ENCODE results near the gene GKN1. TPM values are rescaled to one million over a fixed set of nuclear protein-coding genes. Genes with fewer than 3 reads are reported as not detected.

The GKN1 gene
- total and polyA plus RNA-seq, 2 donors: 1.4 to 11.5 TPM

DNA sequence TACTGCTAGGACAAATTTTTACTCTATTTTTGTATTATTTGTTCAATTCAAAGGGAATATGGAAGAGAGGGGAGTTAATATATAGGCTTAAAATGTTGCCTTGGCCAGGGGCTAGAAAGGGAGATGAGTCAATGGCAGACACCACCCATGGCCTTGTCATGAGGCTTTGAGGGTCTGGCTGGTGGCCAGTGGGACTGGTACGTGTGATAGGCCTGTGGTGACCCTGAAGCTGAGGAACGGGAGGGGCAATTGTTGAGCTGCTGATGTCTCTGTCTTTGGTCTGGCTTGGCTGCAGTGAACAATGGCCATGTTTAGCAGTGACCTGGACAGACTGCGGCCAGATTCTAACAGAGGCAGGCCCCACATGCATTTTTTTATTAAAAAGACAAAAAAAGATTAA, 18.5 kb downstream of the GKN1 start:
- whole genome bisulfite sequencing: 97% methylated on average over 3 of the region's 3 CpGs
- no peak overlapping the region for H3K4me3 ChIP-seq (ENCODE audit: low read length in 2 of 2)
- H3K4me1 ChIP-seq (ENCODE audit: control insufficient read depth in 2 of 2, insufficient read depth in 2 of 2, low read length in 2 of 2): no peaks in the 10 kb centered on the region
- H3K27ac ChIP-seq (ENCODE audit: low read depth in 1 of 2, low read length in 1 of 2): no peak overlapping the region
- DNase-seq (ENCODE audit: low read depth in 6 of 9, low spot score in 9 of 9): no peak
- no peaks in the 10 kb centered on the region for H3K36me3 ChIP-seq (ENCODE audit: control insufficient read depth in 2 of 2, insufficient read depth in 2 of 2, low read length in 1 of 2)
- peaks cover 0 to 2% of the 10 kb centered on the region in 2 donors for H3K27me3 ChIP-seq (ENCODE audit: control insufficient read depth in 2 of 2, insufficient read depth in 1 of 2, low read length in 1 of 2)
- H3K9me3 ChIP-seq (ENCODE audit: control insufficient read depth in 2 of 2, insufficient read depth in 1 of 2, low read length in 1 of 2): no peaks in the 10 kb centered on the region

DNA sequence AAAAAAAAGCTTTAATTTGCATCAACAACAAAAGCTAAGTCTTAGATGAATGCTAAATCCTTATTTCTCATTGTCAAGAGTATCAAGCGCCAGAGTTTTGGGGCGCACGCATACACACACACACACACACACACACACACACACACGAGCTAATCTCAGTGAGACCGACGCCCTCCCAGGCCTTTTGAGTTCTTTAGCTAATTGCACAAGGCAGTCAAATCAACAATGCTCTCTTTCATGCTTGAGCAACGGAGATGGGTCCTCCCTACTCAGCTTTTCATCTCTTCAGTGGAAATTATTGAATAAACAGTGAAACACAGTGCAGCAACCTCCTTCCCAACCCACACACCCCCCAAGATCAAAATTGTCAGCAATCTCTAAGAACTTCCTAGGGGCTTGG, 19.2 kb downstream of the GKN1 start:
- Histone ChIP-seq H3K27me3 (ENCODE audit: control insufficient read depth in 2 of 2, insufficient read depth in 1 of 2, low read length in 1 of 2) (peaks cover 0 to 2% of the 10 kb centered on the region in 2 donors), H3K4me3 (ENCODE audit: low read length in 2 of 2) (no peak overlapping the region)
- 97% methylated on average over 7 of the region's 7 CpGs for WGBS

DNA sequence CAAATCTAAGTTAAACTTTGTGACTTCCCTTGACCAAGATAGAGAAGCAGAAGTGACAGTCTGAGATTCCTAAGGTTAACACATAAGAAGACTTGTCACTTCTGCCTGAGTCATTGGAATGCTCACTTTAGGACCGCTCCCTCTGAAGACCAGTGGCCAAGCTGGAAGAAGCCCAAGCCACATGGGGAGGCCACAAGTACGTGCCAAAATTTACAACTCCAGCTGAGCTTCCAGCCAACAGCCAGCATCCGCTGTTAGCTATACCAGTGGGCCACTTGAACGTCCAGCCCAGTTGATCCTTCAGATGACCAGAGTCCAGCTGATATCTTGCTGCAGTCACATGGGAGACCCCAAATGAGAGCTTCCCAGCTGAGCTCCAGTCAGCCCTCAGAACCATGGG, 20.4 kb downstream of the GKN1 start:
- no peak for DNase-seq (ENCODE audit: low read depth in 6 of 9, low spot score in 9 of 9)
- Histone ChIP-seq H3K4me3 (ENCODE audit: low read length in 2 of 2) (no peak overlapping the region), H3K9me3 (ENCODE audit: control insufficient read depth in 2 of 2, insufficient read depth in 1 of 2, low read length in 1 of 2) (no peaks in the 10 kb centered on the region), H3K36me3 (ENCODE audit: control insufficient read depth in 2 of 2, insufficient read depth in 2 of 2, low read length in 1 of 2) (no peaks in the 10 kb centered on the region), H3K27me3 (ENCODE audit: control insufficient read depth in 2 of 2, insufficient read depth in 1 of 2, low read length in 1 of 2) (peaks cover 0 to 2% of the 10 kb centered on the region in 2 donors), H3K4me1 (ENCODE audit: control insufficient read depth in 2 of 2, insufficient read depth in 2 of 2, low read length in 2 of 2) (no peaks in the 10 kb centered on the region), H3K27ac (ENCODE audit: low read depth in 1 of 2, low read length in 1 of 2) (no peak overlapping the region)
- 91% methylated on average over 4 of the region's 4 CpGs for WGBS

More for the DNA sequence above, 19.2 kb downstream of the GKN1 start:
- no peak overlapping the region for H3K27ac ChIP-seq (ENCODE audit: low read depth in 1 of 2, low read length in 1 of 2)
- no peaks in the 10 kb centered on the region for H3K4me1 ChIP-seq (ENCODE audit: control insufficient read depth in 2 of 2, insufficient read depth in 2 of 2, low read length in 2 of 2)
- DNase-seq (ENCODE audit: low read depth in 6 of 9, low spot score in 9 of 9): no peak
- no peaks in the 10 kb centered on the region for H3K36me3 ChIP-seq (ENCODE audit: control insufficient read depth in 2 of 2, insufficient read depth in 2 of 2, low read length in 1 of 2)
- H3K9me3 ChIP-seq (ENCODE audit: control insufficient read depth in 2 of 2, insufficient read depth in 1 of 2, low read length in 1 of 2): no peaks in the 10 kb centered on the region

DNA sequence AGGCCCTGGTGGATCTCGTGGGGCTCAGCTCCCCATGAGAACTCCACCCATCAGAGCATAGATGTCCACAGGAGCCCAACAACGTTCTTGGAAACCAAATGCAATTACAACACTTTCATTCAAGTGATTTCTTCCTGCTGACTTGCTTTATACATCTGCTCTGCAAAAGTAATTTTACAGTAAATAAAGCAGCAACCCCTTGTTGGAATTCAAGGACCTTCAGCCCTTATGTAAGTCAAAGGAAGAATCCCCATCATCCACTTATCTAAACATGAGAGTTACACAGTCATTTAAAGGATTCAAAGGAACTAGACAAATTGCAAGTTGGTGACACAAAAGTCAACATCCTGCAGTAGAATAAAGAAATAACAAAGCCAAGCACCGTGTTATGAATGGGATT, 21.5 kb downstream of the GKN1 start:
- Histone ChIP-seq H3K4me3 (ENCODE audit: low read length in 2 of 2) (no peak overlapping the region), H3K9me3 (ENCODE audit: control insufficient read depth in 2 of 2, insufficient read depth in 1 of 2, low read length in 1 of 2) (no peaks in the 10 kb centered on the region), H3K36me3 (ENCODE audit: control insufficient read depth in 2 of 2, insufficient read depth in 2 of 2, low read length in 1 of 2) (no peaks in the 10 kb centered on the region), H3K27ac (ENCODE audit: low read depth in 1 of 2, low read length in 1 of 2) (no peak overlapping the region), H3K27me3 (ENCODE audit: control insufficient read depth in 2 of 2, insufficient read depth in 1 of 2, low read length in 1 of 2) (peaks cover 0 to 2% of the 10 kb centered on the region in 2 donors), H3K4me1 (ENCODE audit: control insufficient read depth in 2 of 2, insufficient read depth in 2 of 2, low read length in 2 of 2) (no peaks in the 10 kb centered on the region)
- DNase-seq (ENCODE audit: low read depth in 6 of 9, low spot score in 9 of 9): no peak
- WGBS: 76% methylated on average over 3 of the region's 3 CpGs

DNA sequence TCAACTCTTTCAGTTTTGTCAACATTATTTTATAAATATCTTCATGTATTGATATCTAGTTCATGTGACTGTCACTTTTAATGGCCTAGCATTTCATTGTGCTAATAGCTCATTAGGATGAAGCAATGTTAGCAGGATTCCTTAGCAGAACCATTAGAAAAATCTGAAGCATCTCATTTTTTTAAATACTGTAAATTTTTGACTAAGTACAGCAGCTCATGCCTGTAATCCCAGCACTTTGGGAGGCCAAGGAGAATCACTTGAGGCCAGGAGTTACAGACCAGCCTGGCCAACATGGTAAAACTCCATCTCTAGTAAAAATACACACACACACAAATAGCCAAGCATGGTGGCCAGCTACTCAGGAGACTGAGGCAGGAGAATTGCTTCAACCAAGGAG, 23.0 kb downstream of the GKN1 start:
- H3K4me1 ChIP-seq (ENCODE audit: control insufficient read depth in 2 of 2, insufficient read depth in 2 of 2, low read length in 2 of 2): no peaks in the 10 kb centered on the region
- no peaks in the 10 kb centered on the region for H3K36me3 ChIP-seq (ENCODE audit: control insufficient read depth in 2 of 2, insufficient read depth in 2 of 2, low read length in 1 of 2)
- no peak for DNase-seq (ENCODE audit: low read depth in 6 of 9, low spot score in 9 of 9)
- H3K4me3 ChIP-seq (ENCODE audit: low read length in 2 of 2): no peak overlapping the region
- H3K27ac ChIP-seq (ENCODE audit: low read depth in 1 of 2, low read length in 1 of 2): no peak overlapping the region
- no peaks in the 10 kb centered on the region for H3K9me3 ChIP-seq (ENCODE audit: control insufficient read depth in 2 of 2, insufficient read depth in 1 of 2, low read length in 1 of 2)
- H3K27me3 ChIP-seq (ENCODE audit: control insufficient read depth in 2 of 2, insufficient read depth in 1 of 2, low read length in 1 of 2): peaks cover 0 to 2% of the 10 kb centered on the region in 2 donors

DNA sequence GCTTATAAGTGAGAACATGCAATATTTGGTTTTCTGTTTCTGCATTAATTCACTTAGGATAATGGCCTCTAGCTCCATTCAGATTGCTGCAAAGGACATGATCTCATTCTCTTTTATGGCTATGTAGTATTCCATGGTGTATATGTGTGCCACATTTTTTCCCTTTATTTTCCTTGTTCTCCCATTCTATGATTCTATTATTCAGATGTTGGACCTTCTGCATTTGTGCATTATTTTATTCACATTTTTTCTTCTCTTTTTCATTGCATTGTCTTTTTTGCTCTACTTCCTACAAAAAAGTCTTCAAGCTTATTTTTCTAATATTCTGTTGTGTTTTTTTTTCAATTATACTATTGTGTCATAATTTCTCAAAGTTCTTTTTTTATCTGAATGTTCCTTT, 27.4 kb downstream of the GKN1 start:
- DNase-seq (ENCODE audit: low read depth in 6 of 9, low spot score in 9 of 9): no peak
- no peaks in the 10 kb centered on the region for H3K36me3 ChIP-seq (ENCODE audit: control insufficient read depth in 2 of 2, insufficient read depth in 2 of 2, low read length in 1 of 2)
- no peak overlapping the region for H3K4me3 ChIP-seq (ENCODE audit: low read length in 2 of 2)
- no peaks in the 10 kb centered on the region for H3K9me3 ChIP-seq (ENCODE audit: control insufficient read depth in 2 of 2, insufficient read depth in 1 of 2, low read length in 1 of 2)
- H3K27ac ChIP-seq (ENCODE audit: low read depth in 1 of 2, low read length in 1 of 2): no peak overlapping the region
- H3K4me1 ChIP-seq (ENCODE audit: control insufficient read depth in 2 of 2, insufficient read depth in 2 of 2, low read length in 2 of 2): no peaks in the 10 kb centered on the region
- no peaks in the 10 kb centered on the region for H3K27me3 ChIP-seq (ENCODE audit: control insufficient read depth in 2 of 2, insufficient read depth in 1 of 2, low read length in 1 of 2)

DNA sequence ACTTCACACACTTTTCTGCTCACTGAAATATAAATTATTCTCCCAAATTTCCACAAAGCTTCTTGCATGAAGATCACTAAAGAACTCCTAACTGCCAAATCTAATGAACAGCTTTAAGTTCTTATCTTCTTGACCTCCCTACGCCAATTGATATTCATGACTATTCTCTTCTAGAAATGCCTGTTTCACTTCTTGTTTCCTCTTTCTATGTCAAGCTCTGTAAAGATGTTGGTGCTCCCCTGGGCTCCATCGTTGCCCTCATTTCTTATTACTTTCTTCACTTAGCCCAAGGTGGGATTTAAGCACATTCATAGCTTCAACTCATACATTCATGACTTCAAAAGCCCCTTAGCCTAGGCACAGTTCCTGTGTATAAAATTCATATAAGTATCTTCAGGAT, 29.3 kb downstream of the GKN1 start:
- Histone ChIP-seq H3K4me3 (ENCODE audit: low read length in 2 of 2) (no peak overlapping the region), H3K4me1 (ENCODE audit: control insufficient read depth in 2 of 2, insufficient read depth in 2 of 2, low read length in 2 of 2) (no peaks in the 10 kb centered on the region), H3K27ac (ENCODE audit: low read depth in 1 of 2, low read length in 1 of 2) (no peak overlapping the region), H3K9me3 (ENCODE audit: control insufficient read depth in 2 of 2, insufficient read depth in 1 of 2, low read length in 1 of 2) (no peaks in the 10 kb centered on the region), H3K36me3 (ENCODE audit: control insufficient read depth in 2 of 2, insufficient read depth in 2 of 2, low read length in 1 of 2) (no peaks in the 10 kb centered on the region), H3K27me3 (ENCODE audit: control insufficient read depth in 2 of 2, insufficient read depth in 1 of 2, low read length in 1 of 2) (no peaks in the 10 kb centered on the region)
- no peak for DNase-seq (ENCODE audit: low read depth in 6 of 9, low spot score in 9 of 9)
- 91% methylated on average over 2 of the region's 2 CpGs for WGBS

DNA sequence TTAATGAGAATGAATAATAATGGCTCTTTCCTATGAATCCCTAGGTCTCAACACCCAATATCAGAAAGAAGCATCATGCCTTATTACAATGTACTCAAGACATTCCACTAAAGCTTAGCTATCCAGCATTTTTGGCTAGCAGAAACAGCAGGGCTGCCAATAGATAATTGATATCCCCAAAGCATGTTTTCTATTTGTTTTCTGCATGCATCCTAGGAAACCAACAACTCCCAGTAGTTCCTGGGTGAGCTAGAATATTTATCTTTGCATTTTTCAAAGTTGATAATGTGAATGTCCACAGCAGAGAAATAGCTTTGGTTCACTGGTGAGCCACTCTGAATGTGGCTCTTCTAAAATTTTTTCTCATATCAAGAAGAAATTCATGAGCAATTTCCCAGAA, 32.7 kb downstream of the GKN1 start:
- no peaks in the 10 kb centered on the region for H3K9me3 ChIP-seq (ENCODE audit: control insufficient read depth in 2 of 2, insufficient read depth in 1 of 2, low read length in 1 of 2)
- peaks cover 4 to 15% of the 10 kb centered on the region in 2 donors for H3K27me3 ChIP-seq (ENCODE audit: control insufficient read depth in 2 of 2, insufficient read depth in 1 of 2, low read length in 1 of 2)
- H3K4me3 ChIP-seq (ENCODE audit: low read length in 2 of 2): no peak overlapping the region
- DNase-seq (ENCODE audit: low read depth in 6 of 9, low spot score in 9 of 9): no peak
- no peaks in the 10 kb centered on the region for H3K36me3 ChIP-seq (ENCODE audit: control insufficient read depth in 2 of 2, insufficient read depth in 2 of 2, low read length in 1 of 2)
- H3K27ac ChIP-seq (ENCODE audit: low read depth in 1 of 2, low read length in 1 of 2): no peak overlapping the region
- no peaks in the 10 kb centered on the region for H3K4me1 ChIP-seq (ENCODE audit: control insufficient read depth in 2 of 2, insufficient read depth in 2 of 2, low read length in 2 of 2)

DNA sequence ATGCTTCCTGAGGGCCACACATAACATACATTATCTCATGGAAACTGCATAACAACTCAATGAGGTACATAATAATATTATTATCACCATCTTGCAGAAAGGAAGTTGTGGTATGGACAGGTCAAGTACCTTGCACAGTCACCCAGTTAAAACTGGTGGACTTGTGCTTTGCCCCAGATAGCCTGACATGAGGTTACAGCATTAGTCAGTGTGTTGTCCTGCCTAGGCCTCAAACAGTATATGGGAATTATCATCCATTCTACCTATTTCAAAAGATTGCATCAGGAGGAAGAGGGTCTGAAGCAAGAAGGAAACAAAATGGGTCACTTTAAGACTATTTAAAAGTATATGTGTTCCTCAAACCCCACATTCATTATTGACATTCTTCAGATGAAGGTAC, 33.2 kb downstream of the GKN1 start:
- Histone ChIP-seq H3K4me1 (ENCODE audit: control insufficient read depth in 2 of 2, insufficient read depth in 2 of 2, low read length in 2 of 2) (no peaks in the 10 kb centered on the region), H3K27me3 (ENCODE audit: control insufficient read depth in 2 of 2, insufficient read depth in 1 of 2, low read length in 1 of 2) (peaks cover 9 to 20% of the 10 kb centered on the region in 2 donors), H3K9me3 (ENCODE audit: control insufficient read depth in 2 of 2, insufficient read depth in 1 of 2, low read length in 1 of 2) (no peaks in the 10 kb centered on the region), H3K36me3 (ENCODE audit: control insufficient read depth in 2 of 2, insufficient read depth in 2 of 2, low read length in 1 of 2) (no peaks in the 10 kb centered on the region), H3K27ac (ENCODE audit: low read depth in 1 of 2, low read length in 1 of 2) (no peak overlapping the region), H3K4me3 (ENCODE audit: low read length in 2 of 2) (no peak overlapping the region)
- no peak for DNase-seq (ENCODE audit: low read depth in 6 of 9, low spot score in 9 of 9)
